Measurements from ENCODE around the gene MMAA.

MMAA gene

GRCh38 chr4:145709336-145709735, 90.2 kb downstream of the MMAA start:
- Histone ChIP-seq H3K36me3 (no peaks in the 10 kb centered on the region), H3K4me3 (ENCODE audit: low read depth in 1 of 2, low read length in 1 of 2) (no peak overlapping the region), H3K9me3 (no peaks in the 10 kb centered on the region), H3K4me1 (ENCODE audit: control insufficient read depth in 1 of 2, insufficient read depth in 1 of 2, low read depth in 1 of 2, low read length in 1 of 2) (no peaks in the 10 kb centered on the region), H3K27me3 (no peaks in the 10 kb centered on the region), H3K27ac (no peak overlapping the region)
- no peak for TF ChIP-seq CTCF (IDR thresholded peaks at IDR 0.05)

Measured in neutrophil (primary cell).